Tongue (tissue), 2 donors: ENCODE measurements around the gene CYP2C8. TPM values are rescaled to one million over a fixed set of nuclear protein-coding genes. Genes with fewer than 3 reads are reported as not detected.

Experiments used
- small RNA-seq: library from RNA; depleted of rRNA; stranded (forward); fragments of <200 nt; gene quantifications from one replicate; pipeline ENCODE3, GENCODE V24; 2014; ENCODE audit warnings: low replicate concordance
- total RNA-seq: library from RNA; depleted of rRNA; stranded (reverse); fragments of >200 nt; gene quantifications from one replicate; pipeline ENCODE4 v1.2.3, GENCODE V29; 2014

The CYP2C8 gene
- total RNA-seq, 1 donor from 2014 or later, result 0.31 TPM

Small RNA genes lying within 50 kb of the gene (small RNA-seq; reads per million reads assigned to genes)
- not detected for gene CYP2C60P

Other genes starting within 250 kb of the CYP2C8 start
- 12.3 TPM for gene CYP2C9, start 130.8 kb downstream of the CYP2C8 start, total RNA-seq
- gene ACSM6, start 124.7 kb upstream of the CYP2C8 start, total RNA-seq, result not detected
- gene PDLIM1, start 221.5 kb upstream of the CYP2C8 start, total RNA-seq, result 41.1 TPM